Neural cell (in vitro differentiated cells): Measurements from ENCODE around the gene NPFF.

Experiments
- EP300 ChIP-seq: fragments of 450-650 bp; conservative IDR thresholded peaks from 2 replicates; pipeline ENCODE4 v1.6.1; 2014; ENCODE audit warnings: antibody characterized with exemption, mild to moderate bottlenecking, moderate library complexity; ENCODE audit not compliant: poor library complexity, severe bottlenecking
- EZH2 ChIP-seq: fragments of 200-600, 300-800 bp; shearing (Covaris generic), sonication (generic); IDR thresholded peaks from 2 replicates; pipeline ENCODE4 v1.6.1; 2014; ENCODE audit warnings: antibody characterized with exemption, low read length, borderline replicate concordance, mild to moderate bottlenecking; ENCODE audit not compliant: insufficient read depth, poor library complexity, severe bottlenecking
- POLR2AphosphoS5 ChIP-seq: IDR thresholded peaks from 2 replicates; pipeline ENCODE4 v1.6.1; 2012
- RAD21 ChIP-seq: fragments of 450-650 bp; conservative IDR thresholded peaks from 2 replicates; pipeline ENCODE4 v1.6.1; 2014; ENCODE audit warnings: antibody characterized with exemption, mild to moderate bottlenecking, moderate library complexity
- SMC3 ChIP-seq: fragments of 450-650 bp; conservative IDR thresholded peaks from 2 replicates; pipeline ENCODE4 v1.6.1; 2014; ENCODE audit warnings: antibody characterized with exemption, mild to moderate bottlenecking, moderate library complexity; ENCODE audit not compliant: poor library complexity
- TF ChIP-seq, protein P1 (sequence below): fragments of 450-650 bp; IDR thresholded peaks from 2 replicates; pipeline ENCODE4 v1.5.1; 2014; ENCODE audit warnings: antibody characterized with exemption, mild to moderate bottlenecking, moderate library complexity; ENCODE audit not compliant: poor library complexity, severe bottlenecking
- TF ChIP-seq, protein P2 (sequence below): IDR thresholded peaks from 2 replicates; pipeline ENCODE4 v1.6.1; 2012; ENCODE audit warnings: borderline replicate concordance

DNA sequence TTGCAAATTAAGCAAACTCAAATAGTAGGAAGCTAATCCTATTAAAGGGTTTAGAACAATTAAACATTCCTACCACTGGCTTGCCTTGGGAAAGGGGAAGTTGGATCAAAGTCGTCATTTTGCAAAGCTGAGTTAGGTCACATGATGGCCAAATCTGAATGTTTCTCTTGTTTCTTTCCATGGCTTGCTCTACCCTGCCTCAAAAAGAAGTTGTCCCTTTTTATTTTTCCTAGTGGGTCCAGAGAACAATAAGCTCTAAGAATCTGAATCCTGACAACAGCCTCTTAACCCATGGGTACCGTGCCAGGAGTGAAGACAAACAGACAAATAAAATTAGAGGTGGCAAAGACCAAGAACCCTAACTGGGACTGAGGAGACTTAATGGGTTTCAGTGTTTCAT, 26.2 kb upstream of the NPFF start:
- TF ChIP-seq RAD21: no peak
- TF ChIP-seq EP300: no peak
- TF ChIP-seq, protein P1, sequence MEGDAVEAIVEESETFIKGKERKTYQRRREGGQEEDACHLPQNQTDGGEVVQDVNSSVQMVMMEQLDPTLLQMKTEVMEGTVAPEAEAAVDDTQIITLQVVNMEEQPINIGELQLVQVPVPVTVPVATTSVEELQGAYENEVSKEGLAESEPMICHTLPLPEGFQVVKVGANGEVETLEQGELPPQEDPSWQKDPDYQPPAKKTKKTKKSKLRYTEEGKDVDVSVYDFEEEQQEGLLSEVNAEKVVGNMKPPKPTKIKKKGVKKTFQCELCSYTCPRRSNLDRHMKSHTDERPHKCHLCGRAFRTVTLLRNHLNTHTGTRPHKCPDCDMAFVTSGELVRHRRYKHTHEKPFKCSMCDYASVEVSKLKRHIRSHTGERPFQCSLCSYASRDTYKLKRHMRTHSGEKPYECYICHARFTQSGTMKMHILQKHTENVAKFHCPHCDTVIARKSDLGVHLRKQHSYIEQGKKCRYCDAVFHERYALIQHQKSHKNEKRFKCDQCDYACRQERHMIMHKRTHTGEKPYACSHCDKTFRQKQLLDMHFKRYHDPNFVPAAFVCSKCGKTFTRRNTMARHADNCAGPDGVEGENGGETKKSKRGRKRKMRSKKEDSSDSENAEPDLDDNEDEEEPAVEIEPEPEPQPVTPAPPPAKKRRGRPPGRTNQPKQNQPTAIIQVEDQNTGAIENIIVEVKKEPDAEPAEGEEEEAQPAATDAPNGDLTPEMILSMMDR: no peak
- TF ChIP-seq, protein P2, sequence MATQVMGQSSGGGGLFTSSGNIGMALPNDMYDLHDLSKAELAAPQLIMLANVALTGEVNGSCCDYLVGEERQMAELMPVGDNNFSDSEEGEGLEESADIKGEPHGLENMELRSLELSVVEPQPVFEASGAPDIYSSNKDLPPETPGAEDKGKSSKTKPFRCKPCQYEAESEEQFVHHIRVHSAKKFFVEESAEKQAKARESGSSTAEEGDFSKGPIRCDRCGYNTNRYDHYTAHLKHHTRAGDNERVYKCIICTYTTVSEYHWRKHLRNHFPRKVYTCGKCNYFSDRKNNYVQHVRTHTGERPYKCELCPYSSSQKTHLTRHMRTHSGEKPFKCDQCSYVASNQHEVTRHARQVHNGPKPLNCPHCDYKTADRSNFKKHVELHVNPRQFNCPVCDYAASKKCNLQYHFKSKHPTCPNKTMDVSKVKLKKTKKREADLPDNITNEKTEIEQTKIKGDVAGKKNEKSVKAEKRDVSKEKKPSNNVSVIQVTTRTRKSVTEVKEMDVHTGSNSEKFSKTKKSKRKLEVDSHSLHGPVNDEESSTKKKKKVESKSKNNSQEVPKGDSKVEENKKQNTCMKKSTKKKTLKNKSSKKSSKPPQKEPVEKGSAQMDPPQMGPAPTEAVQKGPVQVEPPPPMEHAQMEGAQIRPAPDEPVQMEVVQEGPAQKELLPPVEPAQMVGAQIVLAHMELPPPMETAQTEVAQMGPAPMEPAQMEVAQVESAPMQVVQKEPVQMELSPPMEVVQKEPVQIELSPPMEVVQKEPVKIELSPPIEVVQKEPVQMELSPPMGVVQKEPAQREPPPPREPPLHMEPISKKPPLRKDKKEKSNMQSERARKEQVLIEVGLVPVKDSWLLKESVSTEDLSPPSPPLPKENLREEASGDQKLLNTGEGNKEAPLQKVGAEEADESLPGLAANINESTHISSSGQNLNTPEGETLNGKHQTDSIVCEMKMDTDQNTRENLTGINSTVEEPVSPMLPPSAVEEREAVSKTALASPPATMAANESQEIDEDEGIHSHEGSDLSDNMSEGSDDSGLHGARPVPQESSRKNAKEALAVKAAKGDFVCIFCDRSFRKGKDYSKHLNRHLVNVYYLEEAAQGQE: no peak
- TF ChIP-seq POLR2AphosphoS5: no peak
- no peak for TF ChIP-seq SMC3
- no peak for TF ChIP-seq EZH2
